NCI-H2107 treated with DMSO at 0.1 percent for 48 hours (cell line): ENCODE measurements around the gene IPO5.

ENCODE experiments used
- DNase-seq: peaks from one replicate; lab custom pipeline; 2025; ENCODE audit not compliant: unreplicated experiment; lab: John Stamatoyannopoulos, UW

The IPO5 gene

GRCh38 chr13:98054301-98054700, 100.8 kb downstream of the IPO5 start:
- no peak for DNase-seq

DNA sequence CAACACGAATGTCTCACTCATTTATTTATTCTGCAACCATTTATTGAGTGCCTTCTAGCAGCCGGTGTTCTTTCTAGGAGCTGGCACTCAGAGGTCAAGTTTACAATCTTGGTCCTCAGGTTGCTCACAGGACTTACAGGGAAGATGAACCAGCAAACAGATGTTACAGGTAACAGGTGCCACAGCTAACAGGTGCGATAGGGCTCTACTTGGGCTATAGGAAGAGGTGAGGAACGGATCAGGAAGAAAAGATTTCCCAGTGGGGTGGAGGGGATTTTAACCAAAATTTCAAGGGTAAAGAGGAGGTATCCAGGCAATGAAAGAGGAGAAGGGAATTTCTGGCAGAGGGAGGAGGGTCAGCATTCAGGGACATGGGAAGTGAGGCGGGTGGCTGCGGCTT, 102.1 kb downstream of the IPO5 start:
- DNase-seq: no peak

- no peak for DNase-seq
Observed at GRCh38 chr13:98056839-98057410, 103.5 kb downstream of the IPO5 start.

GRCh38 chr13:98059276-98059675, 105.8 kb downstream of the IPO5 start:
- no peak for DNase-seq

DNA sequence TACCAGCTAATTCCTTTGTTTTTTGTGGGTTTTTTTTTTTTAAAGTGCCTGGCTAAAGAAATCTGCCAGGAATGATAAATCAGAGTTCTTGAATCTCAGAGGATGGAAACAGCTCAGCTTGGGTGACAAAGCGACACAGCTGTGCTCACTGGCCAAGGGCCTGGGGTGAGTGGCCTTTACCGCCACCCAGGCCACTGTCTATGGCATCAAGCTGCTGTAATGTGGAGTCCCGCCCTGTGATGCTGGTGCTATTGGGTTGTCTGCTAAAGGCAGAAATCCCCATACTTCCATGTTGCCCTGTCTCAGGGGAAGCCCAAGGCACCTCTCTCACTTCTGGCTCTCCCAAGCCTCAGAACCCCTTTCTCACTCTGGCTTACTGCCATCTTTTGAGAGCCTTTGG, 106.8 kb downstream of the IPO5 start:
- no peak for DNase-seq

DNA sequence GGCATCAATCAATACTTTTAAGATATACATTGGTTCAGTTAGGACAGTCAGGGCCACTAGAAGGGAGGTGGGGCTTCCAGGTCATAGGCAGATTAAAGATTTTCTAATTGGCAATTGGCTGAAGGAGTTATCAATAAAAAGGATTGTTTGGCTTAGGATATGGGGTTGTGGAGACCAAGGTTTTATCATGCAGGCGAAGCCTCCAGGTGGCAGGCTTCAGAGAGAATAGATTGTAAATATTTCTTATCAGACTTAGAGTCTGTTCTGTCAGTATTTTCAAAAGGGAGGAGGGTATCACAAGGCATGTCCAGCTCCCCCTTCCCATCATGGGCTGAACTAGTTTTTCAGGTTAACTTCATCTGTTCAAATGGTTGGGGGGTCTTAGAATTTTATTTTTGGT, 112.0 kb downstream of the IPO5 start:
- no peak for DNase-seq

DNA sequence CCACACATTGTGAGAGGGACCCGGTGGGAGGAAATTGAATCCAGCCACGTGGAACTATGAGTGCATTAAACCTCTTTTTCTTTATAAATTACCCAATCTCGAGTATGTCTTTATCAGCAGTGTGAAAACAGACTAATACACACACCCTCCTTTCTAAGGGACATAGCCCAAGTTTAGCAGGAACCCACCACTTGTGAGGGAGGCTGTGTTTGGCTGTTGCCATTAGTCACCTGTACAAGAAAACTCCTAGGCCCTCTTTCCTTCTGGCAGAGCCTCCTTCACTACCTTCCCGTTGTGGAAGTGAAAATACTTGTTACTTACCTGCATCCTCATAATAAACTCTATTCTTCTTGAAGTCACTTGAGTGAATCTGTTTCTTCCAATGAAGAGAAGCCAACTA, 113.2 kb downstream of the IPO5 start:
- no peak for DNase-seq

- DNase-seq: no peak
Observed at GRCh38 chr13:98068521-98068920, 115.0 kb downstream of the IPO5 start.

DNA sequence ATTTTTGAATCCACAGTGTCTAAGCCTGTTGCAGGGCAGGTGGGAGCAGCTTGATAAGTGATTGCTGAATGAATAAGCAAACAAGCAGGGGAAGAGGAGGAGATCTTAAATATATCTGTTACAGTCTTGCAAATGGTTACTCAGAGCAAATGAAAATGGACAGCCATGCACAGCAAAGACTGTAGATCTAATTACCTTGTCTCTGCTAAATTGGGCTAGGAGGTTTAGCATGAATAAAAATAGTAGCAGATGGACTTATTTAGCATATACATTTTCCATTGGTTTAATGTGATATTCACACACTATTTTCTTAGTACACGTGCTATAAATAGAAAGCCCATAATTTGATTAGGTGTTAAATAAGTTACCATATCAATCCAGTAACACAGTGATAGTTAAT, 116.5 kb downstream of the IPO5 start:
- no peak for DNase-seq

DNA sequence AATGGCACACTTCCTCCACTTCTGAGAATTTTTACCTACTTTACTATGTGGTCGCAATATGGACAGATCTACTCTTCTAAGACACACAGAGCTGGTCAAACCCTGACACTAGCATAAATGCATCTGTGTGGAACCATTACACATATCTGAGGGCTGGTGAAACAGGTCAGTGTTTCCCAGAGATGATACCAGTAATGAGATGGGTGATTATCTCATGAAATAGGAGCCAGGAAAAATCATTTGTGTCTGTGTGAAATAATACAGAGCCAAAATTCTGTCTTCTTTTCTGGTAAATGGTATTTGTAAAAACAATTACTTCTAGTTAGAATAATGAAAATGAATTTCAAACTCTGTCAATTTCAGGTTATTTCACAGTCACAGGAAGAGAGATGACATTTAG, 117.8 kb downstream of the IPO5 start:
- no peak for DNase-seq

DNA sequence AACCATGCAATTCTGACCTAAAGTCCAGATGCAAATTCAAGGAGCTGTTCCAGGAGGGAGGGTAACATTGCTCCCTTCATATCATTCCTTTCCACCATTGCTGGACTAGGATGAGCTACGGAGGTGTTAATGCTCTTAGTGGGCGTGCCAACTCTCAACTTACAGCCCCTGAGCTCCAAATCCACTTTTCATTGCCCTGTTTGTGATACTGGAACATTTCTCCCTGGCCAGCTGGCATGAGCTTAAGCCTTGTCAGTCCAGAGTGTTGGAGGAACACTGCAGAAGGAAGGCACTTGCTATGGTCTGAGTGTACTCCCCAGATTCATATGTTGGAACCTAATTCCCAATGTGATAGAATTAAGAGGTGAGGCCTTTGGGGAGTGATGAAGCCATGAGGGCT, 119.0 kb downstream of the IPO5 start:
- no peak for DNase-seq
